HuH-7 (cell line): Measurements from ENCODE around the gene SULF2.

Experiments
- DNase-seq: peaks from one replicate; pipeline ENCODE4 v3.0.0; 2011; ENCODE audit warnings: low spot score

SULF2 gene

GRCh38 chr20:47783828-47784598 is 1.3 kb downstream of the SULF2 start:
- no peak for DNase-seq

- peak; percentile 32 for DNase-seq
Measured at GRCh38 chr20:47782920-47783552, 2.2 kb downstream of the SULF2 start.

GRCh38 chr20:47782076-47782475 is 3.2 kb downstream of the SULF2 start:
- no peak for DNase-seq

- DNase-seq: no peak
Measured at GRCh38 chr20:47781632-47782031, 3.6 kb downstream of the SULF2 start.

- DNase-seq: no peak
Measured at GRCh38 chr20:47780720-47781389, 4.4 kb downstream of the SULF2 start.

GRCh38 chr20:47778398-47779354 is 6.6 kb downstream of the SULF2 start:
- DNase-seq: no peak

GRCh38 chr20:47777220-47777619 is 8.1 kb downstream of the SULF2 start:
- DNase-seq: no peak

- DNase-seq: no peak
Measured at GRCh38 chr20:47776639-47777038, 8.6 kb downstream of the SULF2 start.

GRCh38 chr20:47775841-47776240 is 9.4 kb downstream of the SULF2 start:
- DNase-seq: no peak

GRCh38 chr20:47775039-47775438 is 10.2 kb downstream of the SULF2 start:
- no peak for DNase-seq

- no peak for DNase-seq
Measured at GRCh38 chr20:47774131-47774777, 11.0 kb downstream of the SULF2 start.

- no peak for DNase-seq
Measured at GRCh38 chr20:47773371-47773786, 11.9 kb downstream of the SULF2 start.

- DNase-seq: no peak
Measured at GRCh38 chr20:47770935-47771334, 14.3 kb downstream of the SULF2 start.

- DNase-seq: no peak
Measured at GRCh38 chr20:47768016-47768824, 17.1 kb downstream of the SULF2 start.

- DNase-seq: no peak
Measured at GRCh38 chr20:47765691-47766594, 19.3 kb downstream of the SULF2 start.

GRCh38 chr20:47765271-47765670 is 20.0 kb downstream of the SULF2 start:
- DNase-seq: no peak

- no peak for DNase-seq
Measured at GRCh38 chr20:47764154-47764733, 21.0 kb downstream of the SULF2 start.

GRCh38 chr20:47762699-47763268 is 22.5 kb downstream of the SULF2 start:
- no peak for DNase-seq
